HEK293 (cell line): Measurements from ENCODE around the gene MEGF8.

Source experiments
- EGR2 ChIP-seq: fragments of 450-650 bp; formaldehyde crosslinking; IDR thresholded peaks from 2 replicates; pipeline ENCODE4 v1.5.1; 2016; ENCODE audit warnings: low read depth, missing biosample characterization, missing genetic modification characterization
- GLI2 ChIP-seq: fragments of 450-650 bp; formaldehyde crosslinking; IDR thresholded peaks from 2 replicates; pipeline ENCODE4; 2017; ENCODE audit warnings: missing biosample characterization, missing genetic modification characterization, low read depth, borderline replicate concordance
- KLF1 ChIP-seq: fragments of 450-650 bp; formaldehyde crosslinking; IDR thresholded peaks from 2 replicates; pipeline ENCODE4 v1.5.1; 2016; ENCODE audit warnings: missing biosample characterization, missing genetic modification characterization
- KLF17 ChIP-seq: fragments of 450-650 bp; formaldehyde crosslinking; IDR thresholded peaks from 2 replicates; pipeline ENCODE4 v1.5.1; 2016; ENCODE audit warnings: missing biosample characterization, missing genetic modification characterization
- KLF8 ChIP-seq: fragments of 450-650 bp; formaldehyde crosslinking; IDR thresholded peaks from 2 replicates; pipeline ENCODE4 v1.5.1; 2016; ENCODE audit warnings: missing biosample characterization, missing genetic modification characterization
- KLF9 ChIP-seq: fragments of 450-650 bp; formaldehyde crosslinking; IDR thresholded peaks from 2 replicates; pipeline ENCODE4 v1.5.1; 2016; ENCODE audit warnings: missing biosample characterization, missing genetic modification characterization, low read depth
- MYNN ChIP-seq: fragments of 450-650 bp; formaldehyde crosslinking; IDR thresholded peaks from 2 replicates; pipeline ENCODE4 v1.5.1; 2016; ENCODE audit warnings: missing biosample characterization, missing genetic modification characterization, borderline replicate concordance
- WT1 ChIP-seq: fragments of 450-650 bp; formaldehyde crosslinking; IDR thresholded peaks from 2 replicates; pipeline ENCODE4 v1.5.1; 2016; ENCODE audit warnings: missing biosample characterization, missing genetic modification characterization
- ZBTB26 ChIP-seq: fragments of 450-650 bp; formaldehyde crosslinking; optimal IDR thresholded peaks from 2 replicates; pipeline ENCODE3; 2016; ENCODE audit warnings: missing biosample characterization, mild to moderate bottlenecking, missing genetic modification characterization
- ZNF10 ChIP-seq: fragments of 450-650 bp; formaldehyde crosslinking; IDR thresholded peaks from 2 replicates; pipeline ENCODE4 v1.5.1; 2017; ENCODE audit warnings: missing biosample characterization, missing genetic modification characterization
- ZNF140 ChIP-seq: fragments of 450-650 bp; formaldehyde crosslinking; IDR thresholded peaks from 2 replicates; pipeline ENCODE4 v1.5.1; 2016; ENCODE audit warnings: missing biosample characterization, missing genetic modification characterization
- ZNF157 ChIP-seq: fragments of 450-650 bp; formaldehyde crosslinking; IDR thresholded peaks from 2 replicates; pipeline ENCODE4 v1.5.1; 2016; ENCODE audit warnings: missing biosample characterization, missing genetic modification characterization
- ZNF2 ChIP-seq: fragments of 450-650 bp; formaldehyde crosslinking; IDR thresholded peaks from 2 replicates; pipeline ENCODE4 v1.5.1; 2016; ENCODE audit warnings: missing biosample characterization, missing genetic modification characterization
- ZNF211 ChIP-seq: fragments of 450-650 bp; formaldehyde crosslinking; IDR thresholded peaks from 2 replicates; pipeline ENCODE4 v1.5.1; 2016; ENCODE audit warnings: low read depth, missing biosample characterization, missing genetic modification characterization
- ZNF239 ChIP-seq: fragments of 450-650 bp; formaldehyde crosslinking; IDR thresholded peaks from 2 replicates; pipeline ENCODE4 v1.5.1; 2016; ENCODE audit warnings: missing biosample characterization, missing genetic modification characterization
- ZNF266 ChIP-seq: fragments of 450-650 bp; formaldehyde crosslinking; IDR thresholded peaks from 2 replicates; pipeline ENCODE4 v1.5.1; 2016; ENCODE audit warnings: missing biosample characterization, missing genetic modification characterization, low read depth
- ZNF302 ChIP-seq: fragments of 450-650 bp; formaldehyde crosslinking; IDR thresholded peaks from 2 replicates; pipeline ENCODE4 v1.5.1; 2016; ENCODE audit warnings: missing biosample characterization, missing genetic modification characterization, low read depth
- ZNF324 ChIP-seq: fragments of 450-650 bp; formaldehyde crosslinking; IDR thresholded peaks from 2 replicates; pipeline ENCODE4 v1.5.1; 2016; ENCODE audit warnings: missing biosample characterization, missing genetic modification characterization
- ZNF341 ChIP-seq: fragments of 450-650 bp; formaldehyde crosslinking; IDR thresholded peaks from 2 replicates; pipeline ENCODE4; 2016; ENCODE audit warnings: low read depth, missing biosample characterization, missing genetic modification characterization
- ZNF404 ChIP-seq: fragments of 450-650 bp; formaldehyde crosslinking; IDR thresholded peaks from 2 replicates; pipeline ENCODE4 v1.5.1; 2017; ENCODE audit warnings: missing biosample characterization, missing genetic modification characterization
- ZNF433 ChIP-seq: fragments of 450-650 bp; formaldehyde crosslinking; IDR thresholded peaks from 2 replicates; pipeline ENCODE4 v1.5.1; 2016; ENCODE audit warnings: missing biosample characterization, missing genetic modification characterization, low read depth
- ZNF510 ChIP-seq: fragments of 450-650 bp; formaldehyde crosslinking; IDR thresholded peaks from 2 replicates; pipeline ENCODE4 v1.5.1; 2018; ENCODE audit warnings: mild to moderate bottlenecking, missing genetic modification characterization, missing biosample characterization; ENCODE audit not compliant: insufficient replicate concordance
- ZNF555 ChIP-seq: fragments of 450-650 bp; formaldehyde crosslinking; conservative IDR thresholded peaks from 2 replicates; pipeline ENCODE4 v1.5.1; 2017; ENCODE audit warnings: missing biosample characterization, mild to moderate bottlenecking, missing genetic modification characterization, inconsistent platforms
- ZNF624 ChIP-seq: fragments of 450-650 bp; formaldehyde crosslinking; IDR thresholded peaks from 2 replicates; pipeline ENCODE4 v1.5.1; 2017; ENCODE audit warnings: missing biosample characterization, missing genetic modification characterization
- ZNF660 ChIP-seq: fragments of 450-650 bp; IDR thresholded peaks from 2 replicates; pipeline ENCODE4 v1.5.1; 2018; ENCODE audit warnings: missing biosample characterization, mild to moderate bottlenecking, missing genetic modification characterization
- ZNF701 ChIP-seq: fragments of 450-650 bp; formaldehyde crosslinking; IDR thresholded peaks from 2 replicates; pipeline ENCODE4 v1.5.1; 2016; ENCODE audit warnings: missing biosample characterization, missing genetic modification characterization
- ZNF768 ChIP-seq: fragments of 450-650 bp; formaldehyde crosslinking; IDR thresholded peaks from 2 replicates; pipeline ENCODE4 v1.5.1; 2018; ENCODE audit warnings: missing biosample characterization, mild to moderate bottlenecking, missing genetic modification characterization
- ZNF777 ChIP-seq: fragments of 450-650 bp; formaldehyde crosslinking; IDR thresholded peaks from 2 replicates; pipeline ENCODE4 v1.5.1; 2017; ENCODE audit warnings: missing biosample characterization, missing genetic modification characterization, borderline replicate concordance
- ZNF785 ChIP-seq: fragments of 450-650 bp; formaldehyde crosslinking; IDR thresholded peaks from 2 replicates; pipeline ENCODE4 v1.5.1; 2016; ENCODE audit warnings: missing biosample characterization, missing genetic modification characterization
- ZNF792 ChIP-seq: fragments of 450-650 bp; formaldehyde crosslinking; IDR thresholded peaks from 2 replicates; pipeline ENCODE4 v1.5.1; 2016; ENCODE audit warnings: missing biosample characterization, missing genetic modification characterization
- ZNF843 ChIP-seq: fragments of 450-650 bp; formaldehyde crosslinking; IDR thresholded peaks from 2 replicates; pipeline ENCODE4 v1.5.1; 2016; ENCODE audit warnings: missing biosample characterization, missing genetic modification characterization
- TF ChIP-seq, protein P1 (sequence below): fragments of 450-650 bp; formaldehyde crosslinking; IDR thresholded peaks from 2 replicates; pipeline ENCODE4 v1.5.1; 2016; ENCODE audit warnings: missing biosample characterization, missing genetic modification characterization
- TF ChIP-seq, protein P2 (sequence below): fragments of 450-650 bp; IDR thresholded peaks from 2 replicates; pipeline ENCODE4 v1.5.1; 2018; ENCODE audit warnings: missing biosample characterization, mild to moderate bottlenecking, missing genetic modification characterization
- TF ChIP-seq, protein P3 (sequence below): sonication (generic); formaldehyde crosslinking; IDR thresholded peaks from 2 replicates; pipeline ENCODE4 v1.8.1; 2022; ENCODE audit warnings: mild to moderate bottlenecking, moderate library complexity, missing genetic modification reagents

MEGF8 gene

GRCh38 chr19:42313096-42313839 is 12.2 kb upstream of the MEGF8 start, which contains the start of gene TMEM145 (continued):
- TF ChIP-seq ZBTB26 (peak; percentile 75), MYNN (tag by site-specific recombination) (no peak), KLF17 (tag by site-specific recombination) (peak; percentile 43), ZNF777 (tag by site-specific recombination) (peak; percentile 42; the same call in 1 of the 2 replicates), ZNF555 (tag by site-specific recombination) (no peak), ZNF843 (0 out of 2 replicates have a peak, but pooled peaks have one; percentile 10), ZNF510 (tag by site-specific recombination) (no peak), ZNF701 (tag by site-specific recombination) (no peak), WT1 (tag by site-specific recombination) (no peak), KLF8 (tag by site-specific recombination) (peak; percentile 70; the same call in 1 of the 2 replicates), ZNF768 (tag by site-specific recombination) (no peak), ZNF10 (tag by site-specific recombination) (peak; percentile 54; the same call in 1 of the 2 replicates), KLF9 (tag by site-specific recombination) (0 out of 2 replicates have a peak, but pooled peaks have one; percentile 21), ZNF324 (tag by site-specific recombination) (peak; percentile 50; the same call in 1 of the 2 replicates), ZNF624 (no peak), ZNF140 (tag by site-specific recombination) (no peak), ZNF792 (tag by site-specific recombination) (no peak), EGR2 (tag by site-specific recombination) (peak; percentile 17; the same call in 1 of the 2 replicates), ZNF2 (tag by site-specific recombination) (peak; percentile 47; the same call in 1 of the 2 replicates), ZNF211 (tag by site-specific recombination) (no peak), KLF1 (0 out of 2 replicates have a peak, but pooled peaks have one; percentile 27), GLI2 (tag by site-specific recombination) (no peak), ZNF239 (tag by site-specific recombination) (no peak), ZNF660 (peak; percentile 82; the same call in 1 of the 2 replicates), ZNF266 (tag by site-specific recombination) (no peak), ZNF785 (peak; percentile 44; the same call in 1 of the 2 replicates), ZNF157 (tag by site-specific recombination) (no peak), ZNF404 (tag by site-specific recombination) (no peak), ZNF341 (tag by site-specific recombination) (peak; percentile 97), ZNF433 (tag by site-specific recombination) (no peak), ZNF302 (no peak)
- TF ChIP-seq, protein P1, sequence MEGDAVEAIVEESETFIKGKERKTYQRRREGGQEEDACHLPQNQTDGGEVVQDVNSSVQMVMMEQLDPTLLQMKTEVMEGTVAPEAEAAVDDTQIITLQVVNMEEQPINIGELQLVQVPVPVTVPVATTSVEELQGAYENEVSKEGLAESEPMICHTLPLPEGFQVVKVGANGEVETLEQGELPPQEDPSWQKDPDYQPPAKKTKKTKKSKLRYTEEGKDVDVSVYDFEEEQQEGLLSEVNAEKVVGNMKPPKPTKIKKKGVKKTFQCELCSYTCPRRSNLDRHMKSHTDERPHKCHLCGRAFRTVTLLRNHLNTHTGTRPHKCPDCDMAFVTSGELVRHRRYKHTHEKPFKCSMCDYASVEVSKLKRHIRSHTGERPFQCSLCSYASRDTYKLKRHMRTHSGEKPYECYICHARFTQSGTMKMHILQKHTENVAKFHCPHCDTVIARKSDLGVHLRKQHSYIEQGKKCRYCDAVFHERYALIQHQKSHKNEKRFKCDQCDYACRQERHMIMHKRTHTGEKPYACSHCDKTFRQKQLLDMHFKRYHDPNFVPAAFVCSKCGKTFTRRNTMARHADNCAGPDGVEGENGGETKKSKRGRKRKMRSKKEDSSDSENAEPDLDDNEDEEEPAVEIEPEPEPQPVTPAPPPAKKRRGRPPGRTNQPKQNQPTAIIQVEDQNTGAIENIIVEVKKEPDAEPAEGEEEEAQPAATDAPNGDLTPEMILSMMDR (tag by site-specific recombination): peak; percentile 89
- TF ChIP-seq, protein P2, sequence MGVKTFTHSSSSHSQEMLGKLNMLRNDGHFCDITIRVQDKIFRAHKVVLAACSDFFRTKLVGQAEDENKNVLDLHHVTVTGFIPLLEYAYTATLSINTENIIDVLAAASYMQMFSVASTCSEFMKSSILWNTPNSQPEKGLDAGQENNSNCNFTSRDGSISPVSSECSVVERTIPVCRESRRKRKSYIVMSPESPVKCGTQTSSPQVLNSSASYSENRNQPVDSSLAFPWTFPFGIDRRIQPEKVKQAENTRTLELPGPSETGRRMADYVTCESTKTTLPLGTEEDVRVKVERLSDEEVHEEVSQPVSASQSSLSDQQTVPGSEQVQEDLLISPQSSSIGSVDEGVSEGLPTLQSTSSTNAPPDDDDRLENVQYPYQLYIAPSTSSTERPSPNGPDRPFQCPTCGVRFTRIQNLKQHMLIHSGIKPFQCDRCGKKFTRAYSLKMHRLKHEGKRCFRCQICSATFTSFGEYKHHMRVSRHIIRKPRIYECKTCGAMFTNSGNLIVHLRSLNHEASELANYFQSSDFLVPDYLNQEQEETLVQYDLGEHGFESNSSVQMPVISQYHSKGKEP (tag by site-specific recombination): peak; percentile 89
- TF ChIP-seq, protein P3, sequence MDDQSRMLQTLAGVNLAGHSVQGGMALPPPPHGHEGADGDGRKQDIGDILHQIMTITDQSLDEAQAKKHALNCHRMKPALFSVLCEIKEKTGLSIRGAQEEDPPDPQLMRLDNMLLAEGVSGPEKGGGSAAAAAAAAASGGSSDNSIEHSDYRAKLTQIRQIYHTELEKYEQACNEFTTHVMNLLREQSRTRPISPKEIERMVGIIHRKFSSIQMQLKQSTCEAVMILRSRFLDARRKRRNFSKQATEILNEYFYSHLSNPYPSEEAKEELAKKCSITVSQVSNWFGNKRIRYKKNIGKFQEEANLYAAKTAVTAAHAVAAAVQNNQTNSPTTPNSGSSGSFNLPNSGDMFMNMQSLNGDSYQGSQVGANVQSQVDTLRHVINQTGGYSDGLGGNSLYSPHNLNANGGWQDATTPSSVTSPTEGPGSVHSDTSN (CRISPR knock-in tag): no peak
